ENCODE measurements around the gene EXOC6B.

DNA sequence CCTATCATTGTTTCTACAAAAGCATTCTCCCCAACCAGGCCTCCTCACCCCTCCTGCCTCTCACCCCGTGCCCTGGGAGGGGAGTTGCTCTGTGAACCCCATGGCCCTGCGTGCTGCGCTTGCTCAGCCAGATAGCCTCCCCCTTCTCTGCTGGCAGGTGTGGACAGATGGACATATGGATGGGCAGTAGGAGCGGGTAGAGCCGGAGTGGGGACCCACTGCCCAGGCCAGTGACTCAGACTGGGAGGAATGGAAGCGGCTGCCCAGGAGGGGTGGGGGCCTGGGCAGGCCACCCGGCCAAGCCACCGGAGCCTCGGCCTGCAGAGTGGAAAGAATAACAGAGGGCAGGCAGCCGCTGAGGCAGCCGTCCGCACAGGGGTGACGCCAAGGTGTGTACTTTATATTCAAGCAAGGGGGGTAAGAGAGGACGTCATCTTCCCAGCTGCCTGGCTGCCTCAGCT is 686.9 kb downstream of the EXOC6B start:
- TF ChIP-seq SMC3 (IDR thresholded peaks at IDR 0.05; ENCODE audit: borderline replicate concordance, low read length) (no peak), SREBF2 (IDR thresholded peaks at IDR 0.05; ENCODE audit: low read length) (no peak)
- TF ChIP-seq, protein P1, sequence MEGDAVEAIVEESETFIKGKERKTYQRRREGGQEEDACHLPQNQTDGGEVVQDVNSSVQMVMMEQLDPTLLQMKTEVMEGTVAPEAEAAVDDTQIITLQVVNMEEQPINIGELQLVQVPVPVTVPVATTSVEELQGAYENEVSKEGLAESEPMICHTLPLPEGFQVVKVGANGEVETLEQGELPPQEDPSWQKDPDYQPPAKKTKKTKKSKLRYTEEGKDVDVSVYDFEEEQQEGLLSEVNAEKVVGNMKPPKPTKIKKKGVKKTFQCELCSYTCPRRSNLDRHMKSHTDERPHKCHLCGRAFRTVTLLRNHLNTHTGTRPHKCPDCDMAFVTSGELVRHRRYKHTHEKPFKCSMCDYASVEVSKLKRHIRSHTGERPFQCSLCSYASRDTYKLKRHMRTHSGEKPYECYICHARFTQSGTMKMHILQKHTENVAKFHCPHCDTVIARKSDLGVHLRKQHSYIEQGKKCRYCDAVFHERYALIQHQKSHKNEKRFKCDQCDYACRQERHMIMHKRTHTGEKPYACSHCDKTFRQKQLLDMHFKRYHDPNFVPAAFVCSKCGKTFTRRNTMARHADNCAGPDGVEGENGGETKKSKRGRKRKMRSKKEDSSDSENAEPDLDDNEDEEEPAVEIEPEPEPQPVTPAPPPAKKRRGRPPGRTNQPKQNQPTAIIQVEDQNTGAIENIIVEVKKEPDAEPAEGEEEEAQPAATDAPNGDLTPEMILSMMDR (IDR thresholded peaks at IDR 0.05 in 2 of 3, conservative IDR thresholded peaks at IDR 0.05 in 1 of 3; ENCODE audit: control insufficient read depth in 2 of 3, extremely low read depth in 1 of 3, insufficient read depth in 1 of 3, low read depth in 3 of 3, low read length in 3 of 3) = no peak

Data from GM12878 (cell line).